ENCODE results near the gene CFAP100.

DNA sequence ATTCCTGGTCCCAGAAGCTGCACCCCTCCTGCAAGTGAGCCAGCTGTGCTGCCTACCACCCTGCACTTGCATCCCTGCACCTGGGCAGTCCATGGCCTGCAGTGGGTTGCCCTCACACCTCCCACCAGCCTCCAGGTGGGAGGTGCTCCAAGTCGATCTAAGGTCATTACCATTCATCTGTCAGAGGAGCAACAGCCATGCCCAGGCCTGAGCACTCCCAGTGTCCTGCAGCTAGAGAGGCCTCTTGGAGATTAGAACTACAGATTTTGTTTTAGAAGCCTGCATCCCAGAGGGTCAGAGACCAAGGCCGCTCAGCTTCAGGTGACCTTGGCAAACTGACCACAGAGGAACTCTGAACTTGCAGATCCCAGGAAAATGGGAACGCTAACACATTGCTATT is 90.0 kb downstream of the CFAP100 start:
- TF ChIP-seq, protein P1, sequence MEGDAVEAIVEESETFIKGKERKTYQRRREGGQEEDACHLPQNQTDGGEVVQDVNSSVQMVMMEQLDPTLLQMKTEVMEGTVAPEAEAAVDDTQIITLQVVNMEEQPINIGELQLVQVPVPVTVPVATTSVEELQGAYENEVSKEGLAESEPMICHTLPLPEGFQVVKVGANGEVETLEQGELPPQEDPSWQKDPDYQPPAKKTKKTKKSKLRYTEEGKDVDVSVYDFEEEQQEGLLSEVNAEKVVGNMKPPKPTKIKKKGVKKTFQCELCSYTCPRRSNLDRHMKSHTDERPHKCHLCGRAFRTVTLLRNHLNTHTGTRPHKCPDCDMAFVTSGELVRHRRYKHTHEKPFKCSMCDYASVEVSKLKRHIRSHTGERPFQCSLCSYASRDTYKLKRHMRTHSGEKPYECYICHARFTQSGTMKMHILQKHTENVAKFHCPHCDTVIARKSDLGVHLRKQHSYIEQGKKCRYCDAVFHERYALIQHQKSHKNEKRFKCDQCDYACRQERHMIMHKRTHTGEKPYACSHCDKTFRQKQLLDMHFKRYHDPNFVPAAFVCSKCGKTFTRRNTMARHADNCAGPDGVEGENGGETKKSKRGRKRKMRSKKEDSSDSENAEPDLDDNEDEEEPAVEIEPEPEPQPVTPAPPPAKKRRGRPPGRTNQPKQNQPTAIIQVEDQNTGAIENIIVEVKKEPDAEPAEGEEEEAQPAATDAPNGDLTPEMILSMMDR (IDR thresholded peaks at IDR 0.05), result no peak
- TF ChIP-seq POLR2A (IDR thresholded peaks at IDR 0.05), result no peak

Measured in adrenal gland (tissue), 5 donors.